H9 (cell line): ENCODE measurements around the gene NPFF. TPM values are rescaled to one million over a fixed set of nuclear protein-coding genes. Genes with fewer than 3 reads are reported as not detected.

Experiments used
- DNase-seq: peaks from one replicate; pipeline ENCODE4 v3.0.0-alpha.2; 2017
- H2AFZ ChIP-seq: one replicate; pipeline ENCODE4 v1.6.1; 2013; ENCODE audit warnings: mild to moderate bottlenecking, low read length, control low read depth, moderate library complexity
- H2AK5ac ChIP-seq: 2 replicates; pipeline ENCODE4 v1.6.1; 2013; ENCODE audit warnings: low read length, control low read depth, mixed read lengths; ENCODE audit not compliant: insufficient read length
- H2BK120ac ChIP-seq: one replicate; pipeline ENCODE4 v1.6.1; 2013; ENCODE audit warnings: low read depth, mild to moderate bottlenecking, low read length, control low read depth, inconsistent platforms; ENCODE audit not compliant: poor library complexity, severe bottlenecking
- H2BK12ac ChIP-seq: 2 replicates; pipeline ENCODE4 v1.6.1; 2013; ENCODE audit warnings: low read length, control low read depth, mixed read lengths, low read depth; ENCODE audit not compliant: insufficient read length
- H2BK15ac ChIP-seq: 2 replicates; pipeline ENCODE4 v1.6.1; 2013; ENCODE audit warnings: low read depth, low read length, control low read depth
- H2BK20ac ChIP-seq: one replicate; pipeline ENCODE4 v1.6.1; 2013; ENCODE audit warnings: low read depth, mild to moderate bottlenecking, low read length, control low read depth, inconsistent platforms; ENCODE audit not compliant: poor library complexity, severe bottlenecking
- H2BK5ac ChIP-seq: 2 replicates; pipeline ENCODE4 v1.6.1; 2013; ENCODE audit warnings: low read length, control low read depth, mixed read lengths; ENCODE audit not compliant: insufficient read length
- H3K14ac ChIP-seq: 2 replicates; pipeline ENCODE4 v1.6.1; 2013; ENCODE audit warnings: low read length, control low read depth; ENCODE audit not compliant: insufficient read depth
- H3K18ac ChIP-seq: 2 replicates; pipeline ENCODE4 v1.6.1; 2013; ENCODE audit warnings: low read depth, mild to moderate bottlenecking, mixed read lengths, low read length, control low read depth; ENCODE audit not compliant: insufficient read length
- H3K23ac ChIP-seq: 2 replicates; pipeline ENCODE4 v1.6.1; 2013; ENCODE audit warnings: low read length, control low read depth, mixed read lengths, low read depth; ENCODE audit not compliant: insufficient read length
- H3K23me2 ChIP-seq: 2 replicates; pipeline ENCODE4 v1.6.1; 2013; ENCODE audit warnings: low read depth, mild to moderate bottlenecking, mixed read lengths, low read length, control low read depth; ENCODE audit not compliant: insufficient read length, poor library complexity, severe bottlenecking
- H3K27ac ChIP-seq: 2 replicates; pipeline ENCODE4 v1.5.1; 2013; ENCODE audit warnings: low read length, control low read depth, mixed read lengths, low read depth; ENCODE audit not compliant: insufficient read length
- H3K27me3 ChIP-seq: 2 replicates; pipeline ENCODE4 v1.6.1; 2013; ENCODE audit warnings: low read length, control low read depth, inconsistent platforms; ENCODE audit not compliant: insufficient read depth
- H3K4ac ChIP-seq: 2 replicates; pipeline ENCODE4 v1.6.1; 2013; ENCODE audit warnings: low read depth, mild to moderate bottlenecking, control low read depth, inconsistent platforms, low read length, moderate library complexity
- H3K4me1 ChIP-seq: 2 replicates; pipeline ENCODE4 v1.6.1; 2013; ENCODE audit warnings: low read length, control low read depth, inconsistent platforms; ENCODE audit not compliant: insufficient read depth
- H3K4me2 ChIP-seq: 2 replicates; pipeline ENCODE4 v1.6.1; 2013; ENCODE audit warnings: low read length, control low read depth, mixed read lengths; ENCODE audit not compliant: insufficient read length, insufficient read depth
- H3K56ac ChIP-seq: 2 replicates; pipeline ENCODE4 v1.6.1; 2013; ENCODE audit warnings: low read depth, mild to moderate bottlenecking, mixed read lengths, low read length, control low read depth; ENCODE audit not compliant: insufficient read length
- H3K79me1 ChIP-seq: 2 replicates; pipeline ENCODE4 v1.6.1; 2013; ENCODE audit warnings: low read depth, mild to moderate bottlenecking, moderate library complexity, low read length, control low read depth, inconsistent platforms; ENCODE audit not compliant: insufficient read depth, poor library complexity, severe bottlenecking
- H3K79me2 ChIP-seq: 2 replicates; pipeline ENCODE4 v1.6.1; 2013; ENCODE audit warnings: low read length, control low read depth, inconsistent platforms; ENCODE audit not compliant: insufficient read depth
- H3K9ac ChIP-seq: 2 replicates; pipeline ENCODE4 v1.6.1; 2013; ENCODE audit warnings: low read length, control low read depth, mixed read lengths; ENCODE audit not compliant: insufficient read length; ENCODE audit errors: extremely low read depth
- H3K9me3 ChIP-seq: one replicate; pipeline ENCODE4 v1.6.1; 2013; ENCODE audit warnings: low read depth, low read length, inconsistent platforms; ENCODE audit not compliant: control insufficient read depth
- H3T11ph ChIP-seq: one replicate; pipeline ENCODE4 v1.6.1; 2013; ENCODE audit warnings: mild to moderate bottlenecking, low read length, control low read depth, inconsistent platforms
- H4K20me1 ChIP-seq: one replicate; pipeline ENCODE4 v1.6.1; 2013; ENCODE audit not compliant: control insufficient read depth, insufficient read length, insufficient read depth
- H4K5ac ChIP-seq: 2 replicates; pipeline ENCODE4 v1.6.1; 2013; ENCODE audit warnings: low read depth, mild to moderate bottlenecking, mixed read lengths, low read length, control low read depth; ENCODE audit not compliant: insufficient read length
- H4K8ac ChIP-seq: replicated peaks from 2 replicates; pipeline ENCODE4 v1.6.1; 2013; ENCODE audit warnings: low read length, control low read depth, mixed read lengths, low read depth; ENCODE audit not compliant: insufficient read length
- H4K91ac ChIP-seq: 2 replicates; pipeline ENCODE4 v1.6.1; 2013; ENCODE audit warnings: low read depth, mild to moderate bottlenecking, moderate library complexity, mixed read lengths, low read length, control low read depth; ENCODE audit not compliant: insufficient read length
- H3K27ac Mint-ChIP-seq, 3 experiments: 2 replicates in 2 of 3; 3 replicates in 1 of 3; pipeline ENCODE4 v1.8.0; 2020 to 2021; ENCODE audit warnings: mixed read lengths in 3 of 3, mild to moderate bottlenecking in 1 of 3, moderate library complexity in 1 of 3
- H3K27me3 Mint-ChIP-seq: 2 replicates; pipeline ENCODE4 v1.8.0; 2021; ENCODE audit warnings: low read depth, mild to moderate bottlenecking, moderate library complexity, mixed read lengths
- H3K36me3 Mint-ChIP-seq, 3 experiments: 2 replicates in 2 of 3; 3 replicates in 1 of 3; pipeline ENCODE4 v1.8.0; 2020 to 2021; ENCODE audit warnings: low read depth in 3 of 3, mixed read lengths in 3 of 3; ENCODE audit not compliant: insufficient read depth in 1 of 3
- H3K4me1 Mint-ChIP-seq, 2 experiments: 2 replicates each; pipeline ENCODE4 v1.8.0; 2020; ENCODE audit warnings: mixed read lengths in 2 of 2
- H3K4me3 Mint-ChIP-seq, 2 experiments: 2 replicates in 1 of 2; 3 replicates in 1 of 2; pipeline ENCODE4 v1.8.0; 2020 to 2021; ENCODE audit warnings: mild to moderate bottlenecking in 2 of 2, mixed read lengths in 2 of 2, moderate library complexity in 1 of 2
- H3K9me3 Mint-ChIP-seq, 2 experiments: 2 replicates in 1 of 2; 3 replicates in 1 of 2; pipeline ENCODE4 v1.8.0; 2020; ENCODE audit warnings: mild to moderate bottlenecking in 2 of 2, mixed read lengths in 2 of 2, moderate library complexity in 1 of 2
- CTCF ChIP-seq: fragments of 200-600 bp; sonication (generic); conservative IDR thresholded peaks from 3 replicates; pipeline ENCODE4 v1.8.0; 2021; ENCODE audit warnings: antibody characterized with exemption, mild to moderate bottlenecking
- WGBS: extraction: QIAGEN DNeasy Blood & Tissue Kit; methylation state at CpG from one replicate; pipeline ENCODE4 v1.1.7; 2013; ENCODE audit warnings: missing lambda C conversion rate, low lambda C conversion rate, mixed read lengths; ENCODE audit not compliant: insufficient read length; ENCODE audit errors: extremely low coverage; 5-methylcytosine and 5-hydroxymethylcytosine counted together
- total RNA-seq: library from RNA; stranded (reverse); gene quantifications from 2 replicates; pipeline ENCODE4 v1.2.1, GENCODE V29; 2021

The NPFF gene
- total RNA-seq, 1 experiment from 2014 or later: not detected

DNA sequence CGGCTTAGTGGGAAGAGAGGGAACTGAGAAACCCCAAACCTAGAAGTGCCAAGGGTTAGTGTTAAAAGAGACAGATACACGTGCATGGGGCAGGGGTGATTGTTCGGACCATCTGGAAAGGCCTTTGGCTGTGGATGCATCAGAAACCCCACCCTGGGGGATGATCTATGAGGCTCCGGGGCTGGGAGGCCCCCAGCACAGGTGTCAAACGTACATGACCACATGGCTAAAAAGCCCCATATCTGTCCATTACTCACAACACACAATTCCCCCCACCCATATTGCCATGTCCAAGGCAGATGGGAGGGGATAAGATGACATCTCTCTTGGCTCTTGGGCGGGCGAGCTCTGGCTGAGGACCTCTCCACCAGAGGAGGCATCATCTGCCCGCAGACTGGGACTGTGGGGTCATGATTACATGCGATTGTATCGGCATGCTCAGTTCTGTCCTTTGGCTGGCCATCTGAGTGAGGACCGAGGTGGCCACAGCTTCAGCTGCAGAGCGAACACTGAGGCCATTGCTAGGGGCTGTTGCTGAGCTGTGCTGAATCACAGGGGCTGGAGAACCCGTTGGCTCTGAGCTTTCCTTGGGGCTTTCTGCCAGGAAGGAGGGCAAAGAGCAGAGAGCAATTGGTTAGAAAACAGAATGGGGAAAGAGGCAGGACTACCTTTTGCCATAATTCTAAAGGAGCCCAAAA is 9.6 kb upstream of the NPFF start:
- no peak overlapping the region for H3K23ac ChIP-seq
- H2BK20ac ChIP-seq: no peak overlapping the region
- no peak overlapping the region for H3K18ac ChIP-seq
- no peak overlapping the region for H2AFZ ChIP-seq
- H3K56ac ChIP-seq: no peak overlapping the region
- H3T11ph ChIP-seq: no peak overlapping the region
- H2BK120ac ChIP-seq: no peak overlapping the region
- peak overlapping the region in 1 of 3 experiments; percentile 66; a peak in 2 of 7 replicates for H3K27ac Mint-ChIP-seq
- H3K4me1 ChIP-seq: no peaks in the 10 kb centered on the region; the same call in 1 of the 2 replicates
- H3K36me3 Mint-ChIP-seq: peaks cover 8 to 41% (median 9%) of the 10 kb centered on the region in 3 experiments; a peak in 4 of 7 replicates
- no peak overlapping the region for H3K27ac ChIP-seq
- H3K14ac ChIP-seq: no peak overlapping the region
- H2AK5ac ChIP-seq: no peak overlapping the region
- no peak overlapping the region for H2BK15ac ChIP-seq
- no peaks in the 10 kb centered on the region for H4K20me1 ChIP-seq
- no peaks in the 10 kb centered on the region for H3K9me3 ChIP-seq
- H3K4me1 Mint-ChIP-seq: peaks cover 0 to 8% of the 10 kb centered on the region in 2 experiments; a peak in 3 of 4 replicates
- no peak overlapping the region for H3K4me2 ChIP-seq
- H2BK12ac ChIP-seq: no peak overlapping the region
- no peak overlapping the region for H3K9ac ChIP-seq
- H3K4ac ChIP-seq: no peak overlapping the region
- no CpG with 5 or more reads among the region's 13 CpGs for WGBS
- H3K79me2 ChIP-seq: no peaks in the 10 kb centered on the region
- no peaks in the 10 kb centered on the region for H3K27me3 ChIP-seq
- H3K27me3 Mint-ChIP-seq: no peaks in the 10 kb centered on the region
- no peak overlapping the region for H2BK5ac ChIP-seq
- no peak for TF ChIP-seq CTCF
- no peak overlapping the region for H4K91ac ChIP-seq
- H3K79me1 ChIP-seq: no peaks in the 10 kb centered on the region
- H3K9me3 Mint-ChIP-seq: no peaks in the 10 kb centered on the region
- H4K8ac ChIP-seq: no peak overlapping the region
- no peaks in the 10 kb centered on the region for H3K23me2 ChIP-seq
- H4K5ac ChIP-seq: no peak overlapping the region
- no peak for DNase-seq
- H3K4me3 Mint-ChIP-seq: no peak overlapping the region
